Activated naive CD4-positive, alpha-beta T cell treated with Interleukin-2 at 50 U/mL for 16 hours (primary cell): ENCODE data around the gene STARD9.

Source experiments
- DNase-seq: peaks from one replicate; pipeline ENCODE4 v3.0.0-alpha.2; 2020

The STARD9 gene

DNA sequence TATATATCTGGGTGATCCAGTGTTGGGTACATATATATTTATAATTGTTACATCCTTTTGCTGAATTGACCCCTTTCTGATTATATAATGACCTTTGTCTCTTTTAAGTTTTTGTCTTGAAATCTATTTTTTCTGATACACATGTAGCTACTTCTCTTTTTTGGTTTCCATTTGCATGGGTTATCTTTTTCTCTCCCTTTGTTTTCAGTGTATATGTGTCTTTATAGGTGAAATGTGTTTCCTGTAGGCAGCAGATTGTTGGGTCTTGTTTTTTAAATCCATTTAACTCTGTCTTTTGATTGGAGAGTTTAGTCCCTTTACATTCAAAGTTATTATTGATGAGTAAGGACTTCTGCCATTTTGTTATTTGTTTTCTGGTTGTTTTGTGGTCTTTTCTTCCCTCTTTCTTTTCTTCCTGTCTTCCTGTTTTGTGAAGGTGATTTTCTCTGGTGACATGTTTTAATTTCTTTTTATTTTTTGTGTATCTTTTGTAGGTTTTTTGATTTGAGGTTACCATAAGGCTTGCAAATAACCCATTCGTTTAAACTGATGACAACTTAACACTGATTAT, 56.8 kb downstream of the STARD9 start:
- no peak for DNase-seq

- DNase-seq, result no peak
These were observed 64.7 kb downstream of the STARD9 start for GRCh38 chr15:42640109-42640508.

GRCh38 chr15:42650208-42651066, 75.0 kb downstream of the STARD9 start:
- DNase-seq, result peak; percentile 47

- DNase-seq, result no peak
These were observed 90.4 kb downstream of the STARD9 start for GRCh38 chr15:42665827-42666226.

GRCh38 chr15:42667855-42668254, 92.4 kb downstream of the STARD9 start:
- DNase-seq, result no peak

- DNase-seq, result no peak
These were observed 95.0 kb downstream of the STARD9 start for GRCh38 chr15:42670451-42670850.

- DNase-seq, result no peak
These were observed 97.0 kb downstream of the STARD9 start for GRCh38 chr15:42672444-42672843.

- no peak for DNase-seq
These were observed 99.1 kb downstream of the STARD9 start for GRCh38 chr15:42674472-42674871.

DNA sequence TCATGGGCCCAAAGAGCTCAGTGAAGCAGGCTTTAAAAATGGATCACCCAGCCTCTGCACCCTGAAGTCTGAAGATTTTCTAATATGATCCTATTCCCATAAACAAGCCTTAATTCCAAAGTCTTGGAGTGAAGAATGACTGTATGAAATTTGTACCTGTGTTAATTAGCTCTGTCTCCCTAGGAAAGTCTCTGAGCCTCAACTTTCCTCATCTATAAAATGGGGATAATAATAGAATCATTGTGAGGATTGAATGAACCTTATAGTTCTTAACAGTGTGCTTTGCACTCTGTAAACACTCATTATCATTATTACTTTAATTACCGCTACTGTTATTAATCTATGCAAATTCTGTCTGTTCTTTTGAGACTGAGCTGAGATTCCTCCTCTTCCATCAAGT, 99.6 kb downstream of the STARD9 start:
- DNase-seq, result no peak

DNA sequence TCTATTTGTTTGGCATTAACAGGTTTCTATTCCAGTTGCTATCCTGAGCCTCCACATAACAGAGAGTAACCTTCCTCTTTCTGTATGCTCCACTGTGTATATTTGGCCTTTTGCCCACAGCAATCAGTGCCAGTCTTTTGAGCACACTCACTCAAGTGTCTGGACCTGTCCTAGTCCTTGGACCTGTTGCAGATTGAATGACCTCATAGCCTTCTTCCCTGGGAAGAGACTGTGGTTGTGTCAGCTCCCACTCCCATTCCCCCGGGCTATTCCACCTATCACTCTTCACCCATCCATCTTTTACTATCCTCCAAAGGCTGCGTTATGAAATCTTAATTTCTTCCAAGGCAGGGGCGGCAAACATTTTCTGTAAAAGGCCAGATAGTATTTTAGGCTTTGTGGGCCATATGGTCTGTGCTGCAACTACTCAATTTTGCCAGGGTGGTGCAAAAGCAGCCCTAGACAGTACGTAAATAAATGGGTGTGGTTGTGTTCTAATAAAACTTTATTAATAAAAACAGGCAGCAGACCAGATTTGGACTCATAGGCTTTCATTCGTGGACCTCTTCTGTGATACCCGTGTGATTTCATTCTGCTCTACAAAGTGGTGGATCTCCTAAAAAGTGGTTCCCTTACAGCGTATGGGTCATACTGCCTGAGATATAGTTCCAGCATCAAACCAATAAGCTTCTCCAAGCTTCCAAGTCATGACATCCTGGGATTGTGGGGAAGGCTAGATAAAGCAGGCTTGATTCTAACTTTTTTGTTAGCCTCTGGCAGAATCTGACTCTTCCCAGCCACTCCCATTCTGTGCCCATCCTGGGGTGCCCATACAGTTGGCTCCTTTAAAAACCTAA, 104.1 kb downstream of the STARD9 start:
- no peak for DNase-seq

DNA sequence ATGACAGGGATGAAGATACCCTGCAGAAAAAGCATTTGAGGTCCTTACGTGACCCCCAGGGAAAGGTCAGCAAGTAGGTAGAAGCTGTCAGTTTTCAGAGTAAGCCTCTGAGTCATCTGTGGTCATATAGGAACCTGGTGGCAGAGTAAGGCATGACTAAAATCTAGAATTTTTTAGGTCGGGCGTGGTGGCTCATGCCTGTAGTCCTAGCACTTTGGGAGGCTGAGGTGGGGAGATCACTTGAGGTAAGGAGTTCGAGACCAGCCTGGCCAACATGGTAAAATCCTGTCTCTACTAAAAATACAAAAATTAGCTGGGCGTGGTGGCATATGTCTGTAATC, 104.7 kb downstream of the STARD9 start:
- peak; percentile 36 for DNase-seq

DNA sequence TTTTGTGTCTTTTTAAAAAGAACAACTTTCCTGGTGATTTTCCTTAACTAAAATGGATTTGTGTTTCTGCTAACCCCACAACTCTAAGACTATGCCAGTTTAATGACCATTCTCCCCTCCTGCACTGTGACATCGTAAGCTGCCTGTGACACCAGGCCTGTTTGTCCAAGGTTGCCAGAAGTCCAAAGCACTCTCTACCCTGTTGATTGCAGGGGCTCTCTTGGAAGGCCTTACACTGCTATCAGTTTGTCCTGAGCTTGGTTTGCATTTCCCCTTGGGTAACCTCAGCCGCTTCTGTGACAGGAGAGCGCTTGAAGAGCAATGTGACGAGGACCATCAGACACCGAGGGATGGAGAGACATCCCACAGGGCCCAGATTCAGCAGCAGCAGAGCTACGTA, 105.7 kb downstream of the STARD9 start:
- DNase-seq, result no peak

GRCh38 chr15:42686281-42686680, 110.9 kb downstream of the STARD9 start:
- DNase-seq, result no peak

DNA sequence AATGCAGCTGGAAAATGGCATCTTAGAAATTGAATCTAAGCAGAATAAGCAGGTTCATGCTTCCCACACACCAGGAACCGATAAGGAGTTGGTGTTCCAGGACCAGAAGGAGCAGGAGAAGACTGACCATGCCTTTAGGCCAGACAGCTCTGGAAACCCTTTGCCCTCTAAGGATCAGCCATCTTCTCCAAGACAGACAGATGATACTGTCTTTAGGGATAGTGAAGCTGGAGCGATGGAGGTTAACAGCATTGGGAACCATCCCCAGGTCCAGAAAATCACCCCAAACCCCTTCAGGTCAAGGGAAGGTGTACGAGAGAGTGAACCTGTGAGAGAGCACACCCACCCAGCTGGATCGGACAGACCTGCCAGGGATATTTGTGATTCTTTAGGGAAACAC, 112.3 kb downstream of the STARD9 start:
- DNase-seq, result no peak

GRCh38 chr15:42688301-42688700, 112.9 kb downstream of the STARD9 start:
- DNase-seq, result no peak

DNA sequence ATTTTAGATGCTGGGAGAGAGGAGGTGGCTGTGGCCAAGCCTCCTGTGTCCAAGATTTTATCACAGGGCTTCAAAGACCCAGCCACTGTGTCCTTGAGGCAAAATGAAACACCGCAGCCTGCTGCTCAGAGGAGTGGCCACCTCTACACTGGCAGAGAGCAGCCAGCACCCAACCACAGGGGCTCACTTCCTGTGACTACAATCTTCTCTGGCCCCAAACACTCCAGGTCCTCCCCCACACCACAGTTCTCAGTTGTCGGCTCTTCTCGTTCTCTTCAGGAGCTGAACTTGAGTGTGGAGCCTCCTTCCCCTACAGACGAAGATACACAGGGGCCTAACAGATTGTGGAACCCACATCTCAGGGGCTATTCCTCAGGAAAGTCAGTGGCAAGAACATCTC, 115.9 kb downstream of the STARD9 start:
- DNase-seq, result no peak

DNA sequence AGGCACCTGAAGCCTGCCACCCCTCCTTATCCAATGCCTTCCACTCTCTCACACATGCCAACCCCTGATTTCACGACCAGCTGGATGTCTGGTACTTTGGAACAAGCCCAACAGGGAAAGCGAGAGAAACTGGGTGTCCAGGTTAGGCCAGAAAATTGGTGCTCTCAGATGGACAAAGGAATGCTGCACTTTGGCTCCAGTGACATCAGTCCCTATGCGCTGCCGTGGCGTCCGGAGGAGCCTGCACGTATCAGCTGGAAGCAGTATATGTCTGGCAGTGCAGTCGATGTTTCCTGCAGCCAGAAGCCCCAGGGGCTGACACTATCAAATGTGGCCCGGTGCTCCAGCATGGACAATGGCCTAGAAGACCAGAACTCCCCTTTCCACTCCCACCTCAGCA, 116.4 kb downstream of the STARD9 start:
- no peak for DNase-seq

- no peak for DNase-seq
These were observed 117.1 kb downstream of the STARD9 start for GRCh38 chr15:42692536-42692935.

GRCh38 chr15:42692997-42693396, 117.6 kb downstream of the STARD9 start:
- DNase-seq, result no peak

DNA sequence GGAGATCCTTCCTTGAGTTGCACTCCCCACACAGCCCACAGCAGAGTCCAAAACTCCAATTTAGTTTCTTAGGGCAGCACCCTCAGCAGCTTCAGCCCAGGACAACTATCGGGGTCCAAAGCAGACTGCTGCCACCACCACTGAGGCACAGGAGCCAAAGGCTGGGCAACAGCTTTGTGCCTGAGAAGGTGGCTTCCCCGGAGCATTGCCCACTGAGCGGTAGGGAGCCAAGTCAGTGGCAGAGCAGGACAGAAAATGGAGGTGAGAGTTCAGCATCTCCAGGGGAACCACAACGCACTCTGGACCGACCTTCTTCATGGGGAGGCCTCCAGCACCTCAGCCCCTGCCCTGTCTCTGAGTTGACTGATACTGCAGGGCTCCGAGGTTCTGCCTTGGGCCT, 118.1 kb downstream of the STARD9 start:
- DNase-seq, result no peak

DNA sequence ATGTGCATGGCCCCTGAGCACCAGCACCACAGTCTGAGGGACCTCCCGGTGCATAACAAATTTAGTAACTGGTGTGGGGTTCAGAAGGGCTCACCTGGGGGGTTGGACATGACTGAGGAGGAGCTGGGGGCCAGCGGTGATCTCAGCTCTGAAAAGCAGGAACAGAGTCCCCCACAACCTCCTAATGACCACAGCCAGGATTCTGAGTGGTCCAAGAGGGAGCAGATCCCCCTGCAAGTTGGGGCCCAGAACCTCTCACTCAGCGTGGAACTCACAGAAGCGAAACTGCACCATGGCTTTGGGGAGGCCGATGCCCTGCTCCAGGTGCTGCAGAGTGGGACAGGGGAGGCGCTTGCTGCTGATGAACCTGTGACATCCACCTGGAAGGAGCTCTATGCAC, 118.5 kb downstream of the STARD9 start:
- no peak for DNase-seq

DNA sequence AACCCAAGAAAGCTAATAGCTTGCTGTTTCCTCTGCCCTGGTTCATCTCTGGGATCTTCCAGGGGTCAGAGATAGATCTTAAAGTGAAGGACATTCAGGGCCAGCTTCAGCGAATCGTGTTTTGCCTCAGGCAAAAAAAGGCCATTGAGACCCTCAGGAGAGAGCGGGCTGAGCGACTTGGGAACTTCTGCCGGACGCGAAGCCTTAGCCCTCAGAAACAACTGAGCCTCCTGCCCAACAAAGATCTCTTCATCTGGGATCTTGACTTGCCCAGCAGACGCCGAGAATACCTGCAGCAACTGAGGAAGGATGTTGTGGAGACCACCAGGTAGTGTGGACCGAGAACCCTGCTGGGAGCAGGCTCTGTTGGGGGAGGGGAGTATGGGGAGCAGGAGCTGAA, 119.0 kb downstream of the STARD9 start:
- no peak for DNase-seq

GRCh38 chr15:42695527-42696071, 120.2 kb downstream of the STARD9 start:
- no peak for DNase-seq

GRCh38 chr15:42696626-42697025, 121.2 kb downstream of the STARD9 start:
- no peak for DNase-seq
